CD4-positive, alpha-beta memory T cell (primary cell): ENCODE measurements around the gene PERM1. TPM values are rescaled to one million over a fixed set of nuclear protein-coding genes. Genes with fewer than 3 reads are reported as not detected.
A peak's percentile ranks its signal among the peaks of the same experiment; 100 is the strongest.

Experiments used
- CTCF ChIA-PET: fragments of 350-600 bp; sonication (Branson Sonifier 250); formaldehyde crosslinking; loops from one replicate; lab custom pipeline; 2021; ENCODE audit warnings: inconsistent platforms; ENCODE audit not compliant: partially characterized antibody; lab: Charles Lee
- POLR2A ChIA-PET: fragments of 350-600 bp; sonication (Branson Sonifier 250); formaldehyde crosslinking; loops from one replicate; lab custom pipeline; 2021; ENCODE audit not compliant: partially characterized antibody; lab: Charles Lee
- DNase-seq, 5 donors: peaks; one replicate each; pipeline versions ENCODE4 v3.0.0 to v3.0.0-alpha.2; 2020 to 2022; ENCODE audit warnings: mixed read lengths in 1 of 5
- H3K27ac ChIP-seq: one replicate; pipeline ENCODE4 v1.7.0; 2013; ENCODE audit warnings: low read depth, low read length
- H3K27me3 ChIP-seq: 2 replicates; pipeline ENCODE4 v1.7.0; 2013; ENCODE audit warnings: mild to moderate bottlenecking, low read length, moderate library complexity; ENCODE audit not compliant: insufficient read depth
- H3K36me3 ChIP-seq: 2 replicates; pipeline ENCODE4 v1.7.0; 2013; ENCODE audit warnings: mild to moderate bottlenecking, low read length, moderate library complexity; ENCODE audit not compliant: insufficient read depth
- H3K4me1 ChIP-seq: 2 replicates; pipeline ENCODE4 v1.7.0; 2013; ENCODE audit warnings: mild to moderate bottlenecking, low read length, moderate library complexity; ENCODE audit not compliant: insufficient read depth
- H3K4me3 ChIP-seq, 2 donors: one replicate each; pipeline ENCODE4 v1.7.0; 2013; ENCODE audit warnings: low read length in 2 of 2, mild to moderate bottlenecking in 1 of 2
- H3K9me3 ChIP-seq, 2 donors: one replicate each; pipeline ENCODE4 v1.7.0; 2013; ENCODE audit warnings: low read length in 2 of 2, control low read depth in 1 of 2; ENCODE audit not compliant: control insufficient read depth in 1 of 2
- H3K27ac Mint-ChIP-seq, 7 donors: one replicate each; pipeline ENCODE4 v1.8.0; 2020 to 2021; ENCODE audit warnings: mixed read lengths in 7 of 7, mild to moderate bottlenecking in 6 of 7, inconsistent platforms in 3 of 7, moderate library complexity in 3 of 7
- H3K27me3 Mint-ChIP-seq, 2 donors: one replicate each; pipeline ENCODE4 v1.8.0; 2020 to 2021; ENCODE audit warnings: mixed read lengths in 2 of 2
- H3K36me3 Mint-ChIP-seq, 2 donors: one replicate each; pipeline ENCODE4 v1.8.0; 2020 to 2021; ENCODE audit warnings: mixed read lengths in 2 of 2, inconsistent platforms in 1 of 2, mild to moderate bottlenecking in 1 of 2
- H3K4me1 Mint-ChIP-seq, 4 donors: one replicate each; pipeline ENCODE4 v1.8.0; 2020 to 2021; ENCODE audit warnings: mixed read lengths in 4 of 4, mild to moderate bottlenecking in 1 of 4
- H3K4me3 Mint-ChIP-seq, 8 donors: one replicate each; pipeline ENCODE4 v1.8.0; 2020 to 2021; ENCODE audit warnings: mixed read lengths in 8 of 8, mild to moderate bottlenecking in 7 of 8, moderate library complexity in 6 of 8, inconsistent platforms in 3 of 8
- H3K9me3 Mint-ChIP-seq, 8 donors: one replicate each; pipeline ENCODE4 v1.8.0; 2020 to 2021; ENCODE audit warnings: mixed read lengths in 8 of 8, mild to moderate bottlenecking in 5 of 8, inconsistent platforms in 3 of 8, moderate library complexity in 1 of 8
- intact Hi-C: fragments of 100-400 bp; cut with micrococcal nuclease; formaldehyde crosslinking; loops from one replicate; pipeline ENCODE4 v1.15.1; 2023
- polyA plus RNA-seq, 2 donors: library from polyadenylated mRNA; unstranded; fragments of 300-500 nt; fragmentation: Illumina TruSeq; gene quantifications; one replicate each; pipeline ENCODE4 v1.2.3, GENCODE V29; 2021
- total RNA-seq, 2 experiments: library from RNA; stranded (reverse); gene quantifications; one replicate each; pipeline ENCODE4 v1.2.3, GENCODE V29; 2021

Gene PERM1
- total and polyA plus RNA-seq, 4 experiments from 2014 or later = 0.16 TPM; not detected in 3

DNA sequence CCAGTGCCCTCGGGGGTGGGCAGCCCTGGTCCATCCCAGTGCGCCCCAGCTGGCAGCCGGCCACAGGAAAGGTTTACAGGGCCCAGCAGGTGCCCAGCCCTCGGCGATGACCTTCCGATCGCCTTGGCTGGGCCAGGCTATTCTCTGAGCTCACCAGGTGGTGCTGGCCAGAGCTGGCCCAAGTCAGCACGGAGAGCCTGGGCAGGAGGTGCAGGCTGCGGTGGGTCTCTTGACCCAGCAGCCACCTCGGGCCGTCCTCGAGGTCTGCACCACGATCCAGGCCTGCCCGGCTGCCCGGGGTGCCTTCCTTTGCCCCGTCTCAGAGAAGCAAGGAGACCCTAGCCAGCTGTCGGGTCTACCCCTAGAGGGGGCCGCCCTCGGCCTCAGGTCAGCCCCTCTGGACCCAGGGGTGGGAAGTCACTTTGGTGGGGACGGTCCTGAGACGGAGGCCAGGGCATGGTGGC lies 370 bp downstream of the PERM1 start:
- ChIA-PET CTCF (interaction anchor here (1.0 to 4.7 kb wide), 4 partner anchors 11 to 83 kb away, joined by 3 to 65 read pairs (median 8); no protein-coding TSS in a partner anchor), POLR2A (no interaction called here)
- Histone ChIP-seq H3K36me3 (no peaks in the 10 kb centered on the region), H3K27me3 (no peaks in the 10 kb centered on the region), H3K27ac (no peak overlapping the region), H3K4me3 (no peak overlapping the region), H3K9me3 (no peaks in the 10 kb centered on the region), H3K4me1 (no peaks in the 10 kb centered on the region)
- no peak for DNase-seq
- no peaks in the 10 kb centered on the region for H3K9me3 Mint-ChIP-seq
- no peak overlapping the region for H3K27ac Mint-ChIP-seq
- H3K27me3 Mint-ChIP-seq = peaks cover 15 to 23% of the 10 kb centered on the region in 2 donors
- H3K4me3 Mint-ChIP-seq = no peak overlapping the region
- no peaks in the 10 kb centered on the region for H3K36me3 Mint-ChIP-seq
- intact Hi-C loops = loop anchor here (5.0 kb wide), 1 partner anchor 311 kb away; no protein-coding TSS in a partner anchor
- peaks cover 0 to 5% (median 0%) of the 10 kb centered on the region in 4 donors for H3K4me1 Mint-ChIP-seq

DNA sequence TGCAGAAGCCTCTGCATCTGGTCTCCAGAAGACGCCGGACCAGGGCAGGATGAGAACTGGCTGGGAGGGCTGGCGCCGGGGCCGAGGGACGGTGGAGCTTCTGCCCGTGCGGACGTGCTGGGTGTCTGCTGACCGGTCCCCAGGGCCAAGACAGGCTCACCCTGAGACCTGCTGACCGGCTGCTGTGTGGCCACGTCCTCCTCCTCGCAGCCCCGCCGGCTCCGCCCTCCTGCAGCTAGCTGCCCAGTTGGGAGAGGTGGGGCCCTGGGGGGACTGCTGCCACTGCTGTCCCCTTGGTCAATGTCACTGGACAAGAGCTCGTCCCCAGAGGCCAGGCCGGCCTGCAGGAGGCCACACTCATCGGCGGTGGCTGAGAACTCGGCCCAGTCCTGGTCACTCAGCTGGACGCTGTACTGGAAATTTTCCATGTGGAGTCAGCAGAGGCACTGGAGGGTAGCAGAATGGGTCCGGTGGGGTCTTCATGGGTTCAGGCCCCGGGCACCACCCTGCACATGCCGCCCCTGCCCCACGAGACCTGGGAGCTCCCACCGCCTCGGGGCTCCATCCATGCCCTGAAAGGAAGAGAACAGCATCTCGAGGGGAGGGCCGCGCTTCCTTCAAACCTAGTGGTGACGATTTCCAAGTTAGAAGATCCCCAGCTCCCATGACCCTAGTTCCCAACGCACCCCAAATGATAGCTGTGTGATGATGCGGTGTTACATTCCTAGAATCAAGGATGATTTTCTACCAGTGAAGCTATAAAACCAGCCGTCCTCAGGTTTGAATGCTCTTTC lies 1.1 kb downstream of the PERM1 start:
- H3K27me3 ChIP-seq = no peaks in the 10 kb centered on the region
- CTCF ChIA-PET = interaction anchor here (1.0 to 1.9 kb wide), 3 partner anchors 11 to 76 kb away, joined by 3 to 10 read pairs (median 6); no protein-coding TSS in a partner anchor
- peaks cover 6% of the 10 kb centered on the region for H3K4me1 ChIP-seq
- Mint-ChIP-seq H3K27me3 (peaks cover 14 to 20% of the 10 kb centered on the region in 2 donors), H3K9me3 (no peaks in the 10 kb centered on the region), H3K4me3 (no peak overlapping the region), H3K4me1 (peaks cover under 1 to 9% (median 1%) of the 10 kb centered on the region in 4 donors), H3K27ac (no peak overlapping the region), H3K36me3 (no peaks in the 10 kb centered on the region)
- no peak for DNase-seq
- H3K36me3 ChIP-seq = no peaks in the 10 kb centered on the region
- no peaks in the 10 kb centered on the region for H3K9me3 ChIP-seq
- no peak overlapping the region for H3K4me3 ChIP-seq
- intact Hi-C loops = loop anchor here (5.0 kb wide), 1 partner anchor 312 kb away; no protein-coding TSS in a partner anchor
- H3K27ac ChIP-seq = no peak overlapping the region
- POLR2A ChIA-PET = no interaction called here

DNA sequence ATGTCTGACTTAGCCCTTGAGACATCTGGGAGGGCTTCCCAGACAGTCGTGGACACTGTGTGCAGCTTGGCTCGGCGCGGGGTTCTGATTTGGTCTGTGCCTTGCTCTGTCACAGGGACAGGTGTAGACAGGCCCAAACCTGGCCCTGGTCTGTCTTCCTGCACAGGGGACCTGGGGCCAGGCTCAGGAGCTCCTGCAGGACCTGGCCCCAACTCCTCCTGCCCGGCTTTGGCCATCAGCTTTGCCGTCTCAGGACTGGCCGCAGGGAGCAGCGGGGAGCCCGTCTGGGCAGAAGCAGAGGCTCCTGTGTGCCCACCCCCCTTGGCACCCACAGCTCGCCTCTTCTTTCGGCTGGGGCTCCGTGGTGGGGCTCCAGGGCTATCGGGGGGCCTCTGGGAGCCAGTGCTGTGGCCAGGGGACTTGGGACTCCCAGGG lies 1.7 kb downstream of the PERM1 start:
- POLR2A ChIA-PET = no interaction called here
- no peak overlapping the region for H3K27ac ChIP-seq
- no peaks in the 10 kb centered on the region for H3K9me3 ChIP-seq
- H3K4me1 ChIP-seq = peaks cover 9% of the 10 kb centered on the region
- no peak overlapping the region for H3K4me3 ChIP-seq
- Mint-ChIP-seq H3K27me3 (peaks cover 15% of the 10 kb centered on the region in 2 donors), H3K4me1 (peaks cover 3 to 12% (median 5%) of the 10 kb centered on the region in 4 donors), H3K36me3 (no peaks in the 10 kb centered on the region), H3K9me3 (no peaks in the 10 kb centered on the region), H3K4me3 (no peak overlapping the region), H3K27ac (no peak overlapping the region)
- DNase-seq = no peak
- intact Hi-C loops = loop anchor here (5.0 kb wide), 1 partner anchor 312 kb away; no protein-coding TSS in a partner anchor
- H3K36me3 ChIP-seq = no peaks in the 10 kb centered on the region
- no peaks in the 10 kb centered on the region for H3K27me3 ChIP-seq
- CTCF ChIA-PET = interaction anchor here (1.5 kb wide), 1 partner anchor 22 kb away, joined by 6 read pairs; no protein-coding TSS in a partner anchor

DNA sequence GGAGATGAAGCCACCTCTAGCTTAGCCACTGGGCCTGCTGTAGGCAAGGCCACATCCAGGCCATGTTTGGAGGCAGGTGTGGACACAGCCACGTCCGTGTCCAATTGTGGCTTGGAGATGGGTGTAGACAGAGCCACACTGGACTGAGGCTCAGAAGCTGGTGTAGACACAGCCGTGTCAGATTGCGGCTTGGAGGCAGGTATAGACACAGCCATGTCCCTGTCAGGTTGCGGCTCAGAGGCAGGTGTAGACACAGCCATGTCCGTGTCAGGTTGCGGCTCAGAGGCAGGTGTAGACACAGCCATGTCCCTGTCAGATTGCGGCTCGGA lies 2.2 kb downstream of the PERM1 start:
- ChIA-PET CTCF (no interaction called here), POLR2A (no interaction called here)
- H3K4me1 ChIP-seq = peaks cover 9% of the 10 kb centered on the region
- Mint-ChIP-seq H3K9me3 (no peaks in the 10 kb centered on the region), H3K36me3 (no peaks in the 10 kb centered on the region), H3K4me1 (peaks cover 3 to 12% (median 5%) of the 10 kb centered on the region in 4 donors), H3K4me3 (no peak overlapping the region), H3K27ac (no peak overlapping the region), H3K27me3 (peaks cover 11 to 12% of the 10 kb centered on the region in 2 donors)
- intact Hi-C loops = loop anchor here (5.0 kb wide), 1 partner anchor 313 kb away; no protein-coding TSS in a partner anchor
- no peaks in the 10 kb centered on the region for H3K36me3 ChIP-seq
- DNase-seq = no peak
- no peaks in the 10 kb centered on the region for H3K27me3 ChIP-seq
- H3K27ac ChIP-seq = no peak overlapping the region
- H3K4me3 ChIP-seq = no peak overlapping the region
- H3K9me3 ChIP-seq = no peaks in the 10 kb centered on the region

DNA sequence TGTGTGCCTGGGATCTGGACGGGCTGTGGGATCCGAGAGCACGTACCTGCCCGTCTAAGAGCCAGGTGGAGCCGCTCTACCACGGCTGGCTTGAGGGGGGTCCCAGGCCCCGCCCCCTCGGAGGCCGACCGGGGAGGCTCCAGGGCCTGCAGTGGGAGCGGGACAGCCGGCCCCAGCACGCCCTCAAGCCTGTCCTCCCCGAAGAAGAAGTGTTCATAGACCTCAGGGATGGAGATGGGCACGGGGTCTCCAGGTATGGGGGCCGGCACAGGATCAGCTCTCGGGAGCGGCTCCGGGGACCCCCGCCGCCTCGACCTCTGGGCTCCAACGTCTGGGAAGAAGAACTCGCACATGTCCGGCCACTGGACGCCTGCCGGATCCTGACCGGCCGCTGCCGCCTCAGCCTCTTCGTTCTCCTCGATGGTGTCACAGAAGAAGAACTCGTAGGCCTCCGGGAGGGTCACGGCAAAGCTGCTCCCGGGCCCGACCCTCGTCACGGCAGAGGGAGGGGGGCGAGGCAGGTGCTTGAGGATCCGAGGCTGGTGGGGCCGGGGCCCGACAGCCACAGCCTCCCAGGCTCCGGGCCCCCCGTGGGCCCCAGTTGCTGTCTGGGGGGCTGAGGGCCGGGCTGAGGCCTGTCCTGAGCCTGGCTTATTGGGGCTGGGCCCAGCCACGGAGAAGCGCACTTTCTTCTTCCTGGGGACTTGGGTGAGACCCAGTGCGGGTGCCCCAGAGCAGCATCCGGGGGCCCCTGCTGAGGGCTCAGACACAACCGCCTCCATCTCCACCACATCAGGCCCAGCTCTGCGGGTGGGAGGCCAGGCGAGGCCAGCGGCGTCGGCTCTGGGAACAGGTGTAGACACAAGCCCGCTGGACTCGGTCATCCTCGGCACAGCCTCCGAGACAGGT lies 2.8 kb downstream of the PERM1 start:
- no peak overlapping the region for H3K4me3 Mint-ChIP-seq
- DNase-seq = no peak
- H3K27me3 Mint-ChIP-seq = peaks cover 11 to 12% of the 10 kb centered on the region in 2 donors
- no peak overlapping the region for H3K4me3 ChIP-seq
- H3K27ac Mint-ChIP-seq = no peak overlapping the region
- no peaks in the 10 kb centered on the region for H3K9me3 Mint-ChIP-seq
- no peak overlapping the region for H3K27ac ChIP-seq
- no peaks in the 10 kb centered on the region for H3K9me3 ChIP-seq
- no peaks in the 10 kb centered on the region for H3K36me3 Mint-ChIP-seq
- H3K4me1 Mint-ChIP-seq = peaks cover 3 to 12% (median 5%) of the 10 kb centered on the region in 4 donors
- no peaks in the 10 kb centered on the region for H3K27me3 ChIP-seq
- POLR2A ChIA-PET = no interaction called here
- H3K4me1 ChIP-seq = peaks cover 9% of the 10 kb centered on the region
- CTCF ChIA-PET = no interaction called here
- intact Hi-C loops = no loop called here
- H3K36me3 ChIP-seq = no peaks in the 10 kb centered on the region

DNA sequence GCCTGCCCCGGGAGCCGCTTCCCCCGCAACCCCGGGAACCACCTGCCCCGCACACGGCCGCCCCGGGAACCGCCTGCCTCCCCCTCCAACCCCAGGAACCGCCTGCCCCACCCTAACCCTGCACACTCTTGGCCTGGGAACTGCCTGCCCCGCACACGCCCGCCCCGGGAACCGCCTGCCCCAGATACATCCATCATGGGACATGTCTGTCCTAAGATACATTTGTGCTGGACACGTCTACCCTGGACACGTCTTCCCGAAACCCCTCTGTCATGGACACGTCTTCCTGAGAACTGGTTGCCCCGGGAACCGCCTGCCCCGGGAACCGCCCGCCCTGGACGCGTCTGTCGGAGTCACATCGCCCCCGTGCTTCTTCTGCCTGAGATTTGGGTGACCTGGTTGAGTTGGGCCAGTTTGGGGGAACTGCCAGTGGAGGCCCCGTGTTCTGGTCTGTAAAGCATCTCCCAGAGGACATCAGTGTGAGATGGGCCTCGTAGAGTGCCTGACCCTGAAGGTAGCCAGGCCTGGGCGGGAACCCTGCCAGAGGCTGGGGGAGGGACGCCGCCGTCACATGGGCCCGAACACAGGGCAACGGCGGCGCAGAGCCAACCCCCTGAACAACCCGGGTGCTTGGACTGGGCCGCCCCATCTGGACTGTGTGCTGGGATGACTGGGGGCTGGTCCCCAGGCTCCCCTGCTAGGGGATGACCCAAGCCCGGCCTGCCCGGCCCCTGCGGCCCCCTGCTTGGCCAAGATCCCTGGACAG lies 3.6 kb downstream of the PERM1 start:
- Mint-ChIP-seq H3K4me3 (peak overlapping the region in 3 of 8 donors; percentile 36 to 62 (median 49)), H3K27ac (no peak overlapping the region)

More for the DNA sequence above, 3.6 kb downstream of the PERM1 start:
- H3K4me3 ChIP-seq = no peak overlapping the region
- intact Hi-C loops = no loop called here
- no peaks in the 10 kb centered on the region for H3K27me3 ChIP-seq
- no peaks in the 10 kb centered on the region for H3K9me3 Mint-ChIP-seq
- POLR2A ChIA-PET = no interaction called here
- H3K4me1 Mint-ChIP-seq = peaks cover 3 to 12% (median 5%) of the 10 kb centered on the region in 4 donors
- no peaks in the 10 kb centered on the region for H3K36me3 ChIP-seq
- peaks cover 9% of the 10 kb centered on the region for H3K4me1 ChIP-seq
- no peaks in the 10 kb centered on the region for H3K9me3 ChIP-seq
- H3K27me3 Mint-ChIP-seq = peaks cover 7 to 11% of the 10 kb centered on the region in 2 donors
- CTCF ChIA-PET = no interaction called here
- DNase-seq = no peak
- H3K27ac ChIP-seq = no peak overlapping the region
- H3K36me3 Mint-ChIP-seq = no peaks in the 10 kb centered on the region
